ENCODE measurements around the gene CRHR1.

GRCh38 chr17:45801421-45801820 lies 17.3 kb downstream of the CRHR1 start:
- TF ChIP-seq CTCF (IDR thresholded peaks at IDR 0.05) (no peak), POLR2A (IDR thresholded peaks at IDR 0.05) (no peak)

Measured in lower leg skin (tissue), 3 donors.